GM19240 (cell line): ENCODE data around the gene OR13J1.

ENCODE experiments used
- DNase-seq: peaks from one replicate; pipeline ENCODE4 v3.0.0; 2011; ENCODE audit warnings: low spot score; ENCODE audit not compliant: insufficient read length

The OR13J1 gene

DNA sequence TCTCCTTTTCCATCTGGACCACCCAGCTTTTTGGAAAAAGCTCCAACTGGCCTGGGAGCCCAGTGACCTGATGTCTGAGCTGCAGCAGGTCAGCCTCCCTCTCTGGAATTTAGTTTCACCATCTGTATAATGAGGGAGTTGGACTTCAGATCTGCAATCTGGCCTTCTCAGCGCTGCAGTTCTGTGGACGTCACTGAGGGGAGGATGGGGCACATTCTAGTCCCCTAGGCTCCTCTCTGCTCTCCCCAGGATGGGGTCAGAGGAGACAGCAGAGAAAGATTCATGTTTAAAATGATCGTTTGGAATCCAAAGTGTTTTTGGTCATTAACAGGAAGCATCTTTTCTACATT, 10.2 kb downstream of the OR13J1 start:
- no peak for DNase-seq

- no peak for DNase-seq
Observed at GRCh38 chr9:35859310-35859989, 10.8 kb downstream of the OR13J1 start.

- DNase-seq, result no peak
Observed at GRCh38 chr9:35858458-35858857, 11.7 kb downstream of the OR13J1 start.

DNA sequence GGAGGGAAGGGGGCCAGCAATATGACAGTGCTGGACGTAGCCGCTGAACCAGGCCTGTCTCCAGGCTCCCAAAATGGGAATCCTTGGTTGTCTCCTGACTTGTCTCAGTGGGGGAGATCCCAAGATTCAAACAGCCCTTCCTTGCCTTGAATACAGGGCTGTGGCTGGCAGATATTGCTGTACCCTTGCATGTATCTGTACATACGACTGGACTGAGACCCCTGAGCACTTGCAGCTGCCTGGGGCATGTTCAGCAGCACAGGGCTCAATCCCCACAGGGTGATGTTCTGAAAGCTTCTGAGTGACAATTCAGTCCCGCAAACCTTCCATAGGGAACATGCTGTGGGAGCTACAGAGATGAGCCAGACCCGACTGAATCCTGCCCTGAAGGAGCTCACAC, 13.3 kb downstream of the OR13J1 start:
- no peak for DNase-seq

DNA sequence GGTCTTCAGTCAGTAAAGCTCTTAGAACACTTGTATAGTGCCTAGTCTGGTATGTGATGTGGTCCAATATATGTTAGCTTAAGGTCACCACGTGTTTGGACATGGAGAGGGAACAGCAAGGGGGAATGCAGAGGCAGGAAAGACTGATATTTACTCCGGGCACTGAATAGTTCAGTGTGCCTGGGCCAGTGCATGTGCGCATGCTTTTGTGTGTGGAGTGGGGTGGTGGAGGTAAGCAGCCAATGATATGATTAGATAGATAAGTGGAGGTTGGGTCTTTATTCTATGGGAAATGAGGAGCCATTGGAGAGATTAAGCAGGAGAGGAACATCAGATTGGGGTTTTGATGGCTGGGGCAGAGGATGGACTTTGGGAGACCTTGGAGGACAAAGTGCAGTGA, 14.0 kb downstream of the OR13J1 start:
- DNase-seq, result no peak

DNA sequence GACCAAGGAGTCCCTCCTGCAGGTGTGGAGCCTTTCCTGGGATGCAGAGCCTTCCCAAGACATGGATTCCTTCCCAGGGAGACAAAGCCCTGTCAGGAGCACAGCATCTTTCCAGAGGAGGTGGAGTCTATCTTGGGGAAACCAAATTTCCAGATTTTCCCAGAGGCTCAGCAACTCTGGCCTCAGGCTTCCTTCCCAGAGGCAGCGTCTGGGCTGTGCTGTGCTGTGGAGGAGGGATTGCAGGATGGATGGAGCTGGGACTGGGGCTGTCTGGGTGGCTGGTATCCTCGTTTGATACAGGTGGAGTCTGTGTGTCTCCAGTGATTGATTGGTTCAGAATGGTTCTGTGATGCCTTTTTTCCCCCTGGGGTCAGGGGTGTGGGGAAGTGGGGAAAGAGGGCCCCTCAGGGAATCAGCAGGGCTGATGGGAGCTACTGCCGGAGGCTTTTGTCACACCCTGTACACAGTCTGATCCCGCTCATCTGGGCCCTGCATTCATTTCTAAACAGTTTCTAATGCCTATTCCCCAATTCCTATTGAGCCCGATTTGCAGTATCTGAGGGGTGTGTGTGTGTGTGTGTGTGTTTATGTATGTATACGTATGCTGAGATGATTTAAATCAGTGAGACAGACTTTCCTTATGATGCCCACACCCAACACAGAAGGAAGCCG, 16.0 kb downstream of the OR13J1 start:
- DNase-seq, result no peak

DNA sequence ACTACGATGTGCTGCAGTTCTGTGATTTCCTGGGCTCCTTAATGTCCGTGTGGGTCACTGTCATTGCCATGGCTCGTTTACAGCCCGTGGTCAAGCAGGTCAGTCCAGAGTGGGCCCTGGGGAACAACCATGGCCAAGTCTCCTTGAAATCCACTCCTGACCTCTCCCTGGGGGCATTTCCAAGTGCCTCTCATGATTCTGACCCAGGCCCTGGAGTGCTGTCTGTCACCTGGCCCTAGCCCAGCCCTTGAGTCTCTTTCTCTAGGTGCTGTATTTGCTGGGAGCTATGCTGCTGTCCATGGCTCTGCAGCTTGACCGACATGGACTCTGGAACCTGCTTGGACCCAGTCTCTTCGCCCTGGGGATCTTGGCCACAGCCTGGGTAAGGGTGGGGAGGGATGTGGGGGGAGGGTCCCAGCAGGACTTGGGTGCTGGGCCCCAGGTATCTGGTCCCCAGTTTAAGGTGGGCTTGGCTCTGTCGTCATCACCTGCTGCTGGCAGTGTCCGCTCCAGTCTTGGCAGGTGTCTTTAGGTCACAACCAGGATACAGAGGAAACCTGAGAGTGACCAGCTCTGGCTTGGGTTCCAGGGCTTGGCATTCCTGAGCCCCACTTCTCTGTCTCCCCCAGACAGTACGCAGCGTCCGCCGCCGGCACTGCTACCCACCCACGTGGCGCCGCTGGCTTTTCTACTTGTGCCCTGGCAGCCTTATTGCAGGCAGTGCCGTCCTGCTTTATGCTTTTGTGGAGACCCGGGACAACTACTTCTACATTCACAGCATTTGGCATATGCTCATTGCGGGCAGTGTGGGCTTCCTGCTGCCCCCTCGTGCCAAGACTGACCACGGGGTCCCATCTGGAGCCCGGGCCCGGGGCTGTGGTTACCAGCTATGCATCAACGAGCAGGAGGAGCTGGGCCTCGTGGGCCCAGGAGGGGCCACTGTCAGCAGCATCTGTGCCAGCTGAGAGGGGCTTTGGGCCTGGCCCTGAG, 17.0 kb downstream of the OR13J1 start:
- DNase-seq, result no peak

DNA sequence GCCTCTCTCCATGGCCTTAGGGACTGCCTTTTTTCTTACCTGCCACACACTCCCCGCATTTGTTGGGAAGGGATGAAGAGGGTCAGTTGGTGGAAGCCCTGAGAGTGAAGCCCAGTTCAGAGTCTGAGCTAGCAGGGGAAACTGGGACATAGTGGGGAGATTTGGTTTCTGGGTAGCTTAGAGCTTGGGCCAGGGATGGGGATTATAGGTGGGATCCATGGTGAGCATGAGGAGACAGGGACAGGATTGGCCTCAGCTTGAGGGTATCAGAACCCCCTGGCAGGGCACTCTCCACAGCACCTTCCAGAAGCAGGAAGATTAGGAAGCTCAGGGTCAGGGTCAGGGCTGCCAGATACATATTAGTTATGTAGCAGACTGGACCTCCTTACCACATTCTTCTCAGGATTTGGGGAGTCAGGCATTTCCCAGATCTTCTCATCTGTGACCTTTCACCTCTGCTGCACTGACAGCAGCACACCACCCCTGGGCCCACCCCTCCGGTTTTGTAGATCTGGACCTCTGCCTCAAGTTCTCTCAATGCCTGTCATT, 17.9 kb downstream of the OR13J1 start:
- no peak for DNase-seq

GRCh38 chr9:35847792-35848572, 22.2 kb downstream of the OR13J1 start:
- peak; percentile 87 for DNase-seq

DNA sequence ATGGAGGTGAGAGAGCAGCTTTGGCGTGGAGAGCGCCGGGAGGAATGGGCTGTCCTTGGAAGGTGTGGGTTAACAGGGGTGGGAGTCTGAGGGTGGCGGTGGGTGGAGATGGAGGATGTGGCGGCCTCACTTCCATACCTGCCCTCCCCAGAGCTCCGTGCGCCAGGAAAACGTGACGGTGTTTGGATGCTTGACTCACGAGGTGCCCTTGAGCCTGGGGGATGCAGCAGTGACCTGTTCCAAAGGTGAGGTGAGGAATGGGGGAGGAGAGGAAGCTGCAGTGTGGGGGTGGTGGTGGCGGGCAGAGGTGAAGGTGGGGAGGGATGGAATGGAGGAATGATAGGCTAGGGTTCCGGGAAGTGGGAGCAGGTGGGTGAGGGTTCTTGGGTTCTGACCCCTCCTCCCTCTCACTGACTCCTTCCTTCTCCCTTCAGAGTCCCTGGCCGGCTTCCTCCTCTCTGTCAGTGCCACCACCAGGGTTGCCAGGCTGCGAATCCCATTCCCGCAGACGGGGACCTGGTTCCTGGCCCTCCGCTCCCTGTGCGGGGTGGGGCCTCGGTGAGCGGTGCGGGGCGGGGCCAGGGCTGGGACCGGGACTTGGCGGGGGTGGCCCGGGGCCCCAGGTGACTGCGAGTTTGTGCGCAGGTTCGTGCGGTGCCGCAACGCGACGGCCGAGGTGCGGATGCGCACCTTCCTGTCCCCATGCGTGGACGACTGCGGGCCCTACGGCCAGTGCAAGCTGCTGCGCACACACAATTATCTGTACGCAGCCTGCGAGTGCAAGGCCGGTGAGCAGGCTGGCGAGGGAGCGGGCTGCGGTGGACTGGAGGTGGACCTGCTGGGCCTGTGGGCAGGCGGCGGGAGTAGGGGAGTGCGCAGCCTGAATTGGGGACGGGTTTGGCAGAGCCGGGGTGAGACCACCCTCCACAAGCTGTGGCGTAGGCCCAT, 24.1 kb downstream of the OR13J1 start:
- DNase-seq, result no peak

GRCh38 chr9:35844628-35845270, 25.5 kb downstream of the OR13J1 start:
- no peak for DNase-seq

GRCh38 chr9:35842795-35843194, 27.4 kb downstream of the OR13J1 start:
- peak; percentile 60 for DNase-seq

DNA sequence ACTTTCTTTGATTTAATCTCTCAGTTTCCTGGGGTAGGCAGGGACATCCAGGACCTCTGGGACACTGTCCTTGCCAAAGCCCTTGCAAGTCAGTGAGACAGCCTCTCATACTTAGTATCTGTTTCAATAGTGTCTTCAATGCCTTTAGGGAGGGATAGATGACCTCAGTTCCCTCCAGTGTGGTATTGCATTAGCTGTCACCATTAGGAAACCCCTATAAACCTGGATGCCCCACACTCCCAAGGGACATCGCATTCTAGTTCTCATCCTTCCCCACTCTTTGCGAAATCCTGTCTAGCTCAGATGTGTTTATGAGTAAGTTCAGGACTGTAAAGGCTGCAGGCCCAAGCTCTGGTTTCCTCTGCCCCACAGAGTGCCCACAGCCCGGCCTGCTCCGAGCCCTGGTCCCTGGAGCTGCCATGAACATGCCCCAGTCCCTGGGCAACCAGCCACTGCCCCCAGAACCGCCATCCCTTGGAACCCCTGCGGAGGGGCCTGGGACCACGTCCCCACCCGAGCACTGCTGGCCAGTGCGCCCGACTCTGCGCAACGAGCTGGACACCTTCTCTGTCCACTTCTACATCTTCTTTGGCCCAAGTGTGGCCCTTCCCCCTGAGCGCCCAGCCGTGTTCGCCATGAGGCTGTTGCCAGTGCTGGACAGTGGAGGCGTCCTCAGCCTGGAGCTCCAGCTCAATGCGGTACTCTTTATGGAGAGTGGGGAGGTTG, 28.0 kb downstream of the OR13J1 start:
- no peak for DNase-seq

DNA sequence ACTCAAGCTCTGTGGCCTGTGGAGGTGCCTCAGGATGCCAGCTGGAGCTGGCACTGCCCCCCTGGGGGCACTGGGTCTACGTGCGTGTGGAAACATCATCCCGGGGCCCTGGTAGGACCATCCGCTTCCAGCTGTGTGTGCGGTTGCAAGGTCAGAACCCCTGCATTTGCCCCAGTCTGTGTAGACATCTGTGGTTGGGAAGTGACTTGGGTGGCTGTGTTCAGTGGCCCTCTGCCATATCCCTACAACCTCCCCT, 28.6 kb downstream of the OR13J1 start:
- DNase-seq, result no peak

- no peak for DNase-seq
Observed at GRCh38 chr9:35840881-35841644, 29.1 kb downstream of the OR13J1 start.

GRCh38 chr9:35839926-35840325, 30.3 kb downstream of the OR13J1 start:
- DNase-seq, result no peak

GRCh38 chr9:35836595-35836994, 33.6 kb downstream of the OR13J1 start:
- no peak for DNase-seq

- DNase-seq, result no peak
Observed at GRCh38 chr9:35835766-35836165, 34.4 kb downstream of the OR13J1 start.
